Measurements from ENCODE around the gene OSGIN1. TPM values are rescaled to one million over a fixed set of nuclear protein-coding genes. Genes with fewer than 3 reads are reported as not detected.

Gene OSGIN1
- total RNA-seq, 1 experiment from 2014 or later, result 21.8 TPM

GRCh38 chr16:84003038-84003437, 50.0 kb downstream of the OSGIN1 start:
- POLR2A ChIA-PET, result no interaction called here
- Mint-ChIP-seq H3K4me1 (ENCODE audit: low read depth, unreplicated experiment) (no peaks in the 10 kb centered on the region), H3K4me3 (ENCODE audit: unreplicated experiment) (no peak overlapping the region), H3K27ac (ENCODE audit: unreplicated experiment) (no peak overlapping the region), H3K36me3 (ENCODE audit: insufficient read depth, unreplicated experiment) (no peaks in the 10 kb centered on the region), H3K9me3 (ENCODE audit: unreplicated experiment) (no peaks in the 10 kb centered on the region), H3K27me3 (ENCODE audit: insufficient read depth, unreplicated experiment) (peaks cover 4% of the 10 kb centered on the region)
- no peak for TF ChIP-seq CTCF (IDR thresholded peaks at IDR 0.05; ENCODE audit: insufficient read depth in 1 of 2, low read depth in 1 of 2, low read length in 1 of 2, severe bottlenecking in 1 of 2, unreplicated experiment in 1 of 2)
- CTCF ChIA-PET, result no interaction called here
- Histone ChIP-seq H3K4me1 (no peaks in the 10 kb centered on the region), H3K27me3 (replicated peaks; ENCODE audit: control insufficient read depth, insufficient read depth, low read length) (no peaks in the 10 kb centered on the region), H3K36me3 (ENCODE audit: control insufficient read depth, insufficient read depth, low read length) (no peaks in the 10 kb centered on the region), H3K4me3 (ENCODE audit: low read depth, low read length) (no peak overlapping the region), H3K9me3 (no peaks in the 10 kb centered on the region)
- BruUV-seq (replicated peaks), result no TSS peak
- intact Hi-C loops (cut with micrococcal nuclease; ENCODE audit: unreplicated experiment), result no loop called here
- no peak for DNase-seq

GRCh38 chr16:84004442-84004841, 51.4 kb downstream of the OSGIN1 start:
- Histone ChIP-seq H3K36me3 (ENCODE audit: control insufficient read depth, insufficient read depth, low read length) (no peaks in the 10 kb centered on the region; the same call in 1 of the 2 replicates), H3K9me3 (no peaks in the 10 kb centered on the region), H3K4me3 (ENCODE audit: low read depth, low read length) (no peak overlapping the region), H3K4me1 (no peaks in the 10 kb centered on the region), H3K27me3 (replicated peaks; ENCODE audit: control insufficient read depth, insufficient read depth, low read length) (no peaks in the 10 kb centered on the region; the same call in 1 of the 2 replicates)
- Mint-ChIP-seq H3K4me3 (ENCODE audit: unreplicated experiment) (no peak overlapping the region), H3K27ac (ENCODE audit: unreplicated experiment) (no peak overlapping the region), H3K4me1 (ENCODE audit: low read depth, unreplicated experiment) (no peaks in the 10 kb centered on the region), H3K27me3 (ENCODE audit: insufficient read depth, unreplicated experiment) (peaks cover 4% of the 10 kb centered on the region), H3K9me3 (ENCODE audit: unreplicated experiment) (no peaks in the 10 kb centered on the region), H3K36me3 (ENCODE audit: insufficient read depth, unreplicated experiment) (no peaks in the 10 kb centered on the region)
- intact Hi-C loops (cut with micrococcal nuclease; ENCODE audit: unreplicated experiment), result no loop called here
- POLR2A ChIA-PET, result interaction anchor here (0.6 kb wide), 1 partner anchor 1079 kb away, joined by 4 read pairs; no protein-coding TSS in a partner anchor
- CTCF ChIA-PET, result no interaction called here
- no peak for TF ChIP-seq CTCF (IDR thresholded peaks at IDR 0.05; ENCODE audit: insufficient read depth in 1 of 2, low read depth in 1 of 2, low read length in 1 of 2, severe bottlenecking in 1 of 2, unreplicated experiment in 1 of 2)
- no peak for DNase-seq
- no TSS peak for BruUV-seq (replicated peaks)

GRCh38 chr16:84005391-84005790, 52.4 kb downstream of the OSGIN1 start:
- H3K4me3 Mint-ChIP-seq (ENCODE audit: unreplicated experiment), result no peak overlapping the region
- POLR2A ChIA-PET, result no interaction called here
- Histone ChIP-seq H3K4me3 (ENCODE audit: low read depth, low read length) (no peak overlapping the region), H3K36me3 (ENCODE audit: control insufficient read depth, insufficient read depth, low read length) (no peaks in the 10 kb centered on the region; the same call in 1 of the 2 replicates), H3K9me3 (no peaks in the 10 kb centered on the region), H3K27me3 (replicated peaks; ENCODE audit: control insufficient read depth, insufficient read depth, low read length) (no peaks in the 10 kb centered on the region; the same call in 1 of the 2 replicates), H3K4me1 (no peaks in the 10 kb centered on the region)
- CTCF ChIA-PET, result interaction anchor here (1.2 kb wide), 1 partner anchor 9 kb away, joined by 3 read pairs; no protein-coding TSS in a partner anchor
- BruUV-seq (replicated peaks), result no TSS peak
- no peak for TF ChIP-seq CTCF (IDR thresholded peaks at IDR 0.05; ENCODE audit: insufficient read depth in 1 of 2, low read depth in 1 of 2, low read length in 1 of 2, severe bottlenecking in 1 of 2, unreplicated experiment in 1 of 2)
- H3K4me1 Mint-ChIP-seq (ENCODE audit: low read depth, unreplicated experiment), result no peaks in the 10 kb centered on the region
- H3K27ac Mint-ChIP-seq (ENCODE audit: unreplicated experiment), result no peak overlapping the region
- H3K36me3 Mint-ChIP-seq (ENCODE audit: insufficient read depth, unreplicated experiment), result no peaks in the 10 kb centered on the region
- intact Hi-C loops (cut with micrococcal nuclease; ENCODE audit: unreplicated experiment), result no loop called here
- DNase-seq, result no peak
- no peaks in the 10 kb centered on the region for H3K9me3 Mint-ChIP-seq (ENCODE audit: unreplicated experiment)
- peaks cover 4% of the 10 kb centered on the region for H3K27me3 Mint-ChIP-seq (ENCODE audit: insufficient read depth, unreplicated experiment)
